NCI-H2171 treated with DMSO at 0.1 percent for 48 hours (cell line): ENCODE data around the gene HS2ST1.
A peak's percentile ranks its signal among the peaks of the same experiment; 100 is the strongest.

Experiments
- DNase-seq: peaks from one replicate; lab custom pipeline; 2025; lab: John Stamatoyannopoulos, UW

The HS2ST1 gene

GRCh38 chr1:87113313-87113712 lies 198.9 kb downstream of the HS2ST1 start:
- no peak for DNase-seq

DNA sequence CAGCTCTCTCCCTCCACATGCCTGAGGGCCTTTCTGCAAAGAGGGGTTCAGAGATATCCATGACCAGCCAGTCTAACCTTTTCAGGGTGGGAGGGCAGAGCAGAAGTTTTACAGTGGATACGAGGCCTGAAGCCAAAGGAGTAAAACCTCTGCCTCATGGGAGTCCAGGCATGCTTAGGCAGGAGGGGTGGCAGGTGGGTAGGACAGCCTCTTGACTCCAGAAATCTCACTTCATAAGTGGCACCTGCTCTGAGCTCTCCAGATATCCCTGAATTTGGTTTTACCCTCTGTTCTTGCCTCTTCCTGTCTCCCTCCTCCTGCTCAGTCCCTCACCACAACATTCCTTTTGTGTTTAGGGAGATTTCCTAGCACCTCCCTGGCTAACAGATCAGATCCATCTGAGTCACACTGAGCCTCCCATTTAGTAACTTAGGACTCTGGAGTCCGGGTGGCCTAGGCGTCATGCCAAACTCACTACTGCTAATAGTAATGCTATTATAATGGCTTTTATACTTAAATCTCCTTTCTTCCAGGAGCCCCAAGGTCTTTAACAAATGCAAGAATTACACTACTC lies 201.0 kb downstream of the HS2ST1 start:
- DNase-seq = peak; percentile 10

- no peak for DNase-seq
Observed at GRCh38 chr1:87115891-87116290, 201.5 kb downstream of the HS2ST1 start.

- DNase-seq = no peak
Observed at GRCh38 chr1:87117761-87118368, 203.4 kb downstream of the HS2ST1 start.

DNA sequence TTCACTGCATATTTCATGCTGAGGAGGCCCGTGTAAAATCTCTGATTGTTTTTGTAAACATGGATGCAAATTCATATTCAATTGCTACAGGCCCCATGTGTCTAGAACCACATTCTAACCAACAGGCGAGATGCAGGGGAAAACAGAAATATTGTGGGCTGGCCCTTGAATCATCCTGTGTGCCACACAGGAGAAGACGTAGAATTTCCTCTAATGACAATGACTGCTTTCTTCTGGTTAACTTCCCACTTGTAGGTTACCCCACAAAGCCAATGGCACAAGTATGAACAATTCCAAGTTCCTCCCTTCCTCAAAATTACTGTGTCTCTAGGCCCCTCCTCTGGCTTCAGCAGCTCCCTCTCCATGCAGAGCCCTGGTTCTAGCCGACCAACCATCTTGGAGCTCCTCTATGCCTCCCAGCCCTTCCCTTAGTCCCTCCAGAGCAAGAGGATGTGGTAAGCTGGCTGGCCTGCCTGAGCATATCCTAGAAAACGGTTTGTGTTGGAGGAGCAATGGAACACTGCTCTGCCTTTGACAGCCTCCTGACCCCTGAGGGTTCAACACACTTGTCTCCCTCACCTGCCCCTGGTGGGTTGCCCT lies 205.2 kb downstream of the HS2ST1 start:
- DNase-seq = no peak

DNA sequence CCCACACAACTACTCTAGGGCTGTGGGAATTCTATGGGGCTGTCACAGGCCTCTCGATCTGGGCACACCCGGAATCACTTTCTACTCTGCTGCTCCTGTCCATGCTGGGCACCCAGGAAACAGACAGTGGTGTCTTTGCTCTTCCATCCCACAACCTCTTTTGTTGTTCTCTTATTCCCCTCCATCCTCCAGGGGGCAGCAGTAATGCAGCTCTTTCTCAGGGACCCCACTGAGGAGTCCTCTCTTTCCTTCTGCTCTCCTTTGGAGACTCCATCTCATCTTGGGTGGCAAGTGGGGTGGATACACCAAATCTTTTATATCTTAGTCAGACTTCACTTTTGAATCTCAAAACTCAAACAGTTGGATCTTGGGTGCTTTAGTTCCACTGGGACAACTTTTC lies 206.3 kb downstream of the HS2ST1 start:
- no peak for DNase-seq

DNA sequence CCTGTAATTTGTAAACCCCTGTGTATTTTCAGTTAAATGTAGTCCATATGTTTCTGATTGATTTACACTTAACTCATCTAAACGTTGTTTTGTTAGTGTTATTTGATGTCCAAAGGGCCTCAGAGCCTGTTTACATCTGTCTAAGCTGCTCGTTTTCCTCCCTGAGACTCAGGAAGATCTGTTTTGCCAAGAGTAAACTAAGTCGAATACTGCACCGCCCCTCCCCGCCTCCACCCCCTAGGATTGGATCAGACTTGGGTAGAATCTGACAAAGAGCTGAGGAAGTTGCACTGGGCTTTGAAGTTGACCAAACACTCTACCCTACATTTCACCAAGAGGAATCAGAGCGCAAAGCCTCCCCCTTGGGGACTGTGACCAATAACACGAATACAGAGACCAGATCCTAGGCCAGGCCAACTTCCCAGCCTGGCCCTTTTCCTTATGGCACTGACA lies 207.3 kb downstream of the HS2ST1 start:
- DNase-seq = no peak

DNA sequence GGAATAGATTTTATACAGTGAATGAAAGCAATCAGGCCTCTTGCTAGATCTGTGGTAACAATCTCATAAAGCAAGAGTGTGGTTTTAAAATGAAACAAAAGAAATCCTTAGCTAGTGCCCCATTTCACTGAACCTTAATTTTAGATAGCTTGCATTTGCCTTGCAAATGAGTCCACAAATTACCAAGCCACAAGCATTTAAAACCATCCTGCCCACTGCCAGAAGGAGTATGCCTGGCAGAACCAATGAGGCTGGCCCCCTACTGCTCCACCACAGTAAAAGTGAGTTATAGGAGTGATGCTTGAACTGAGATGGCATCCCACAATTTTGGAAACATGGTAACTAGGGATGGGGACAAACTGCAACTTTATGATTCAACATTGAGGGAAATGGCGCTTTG lies 207.8 kb downstream of the HS2ST1 start:
- DNase-seq = no peak

DNA sequence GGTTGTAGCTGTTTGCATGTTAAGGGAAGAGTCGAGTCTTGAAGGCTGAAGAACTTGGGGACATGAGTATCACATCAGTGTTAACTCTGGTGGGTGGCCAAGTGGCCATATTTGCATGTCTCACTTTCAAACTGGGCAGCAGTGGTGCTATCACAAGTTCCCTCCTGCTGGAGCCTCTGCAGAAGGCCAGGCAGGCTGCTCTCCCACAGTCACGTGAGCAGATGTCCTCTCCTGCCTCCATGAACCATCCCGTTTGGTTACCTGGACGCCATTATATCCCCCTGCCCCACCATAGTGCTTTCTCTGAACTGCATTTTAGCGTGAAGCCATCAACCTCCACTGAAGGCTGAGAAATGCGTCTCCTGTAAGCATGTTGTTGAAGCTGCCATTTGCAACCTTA lies 209.2 kb downstream of the HS2ST1 start:
- DNase-seq = no peak

- no peak for DNase-seq
Observed at GRCh38 chr1:87126886-87127505, 212.6 kb downstream of the HS2ST1 start.

DNA sequence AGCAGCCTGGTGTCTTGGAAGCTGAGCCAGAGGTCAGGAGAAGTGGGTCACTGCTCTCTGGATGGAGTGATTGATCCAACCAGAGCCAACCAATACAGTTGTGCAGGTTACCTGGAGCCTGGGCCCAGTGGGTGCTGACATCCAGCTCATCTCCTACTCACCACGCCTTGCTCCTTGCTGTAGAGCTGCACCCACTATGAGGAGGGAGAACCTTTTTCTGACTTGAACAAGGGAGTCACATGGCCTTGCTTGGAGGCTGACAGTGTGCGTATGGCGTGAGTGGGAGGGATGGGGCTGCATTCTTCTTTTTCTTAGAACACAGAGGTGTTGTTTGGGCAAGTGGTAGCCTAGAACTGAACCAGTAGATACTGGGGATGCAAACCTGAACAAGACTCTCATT lies 213.1 kb downstream of the HS2ST1 start:
- DNase-seq = no peak

DNA sequence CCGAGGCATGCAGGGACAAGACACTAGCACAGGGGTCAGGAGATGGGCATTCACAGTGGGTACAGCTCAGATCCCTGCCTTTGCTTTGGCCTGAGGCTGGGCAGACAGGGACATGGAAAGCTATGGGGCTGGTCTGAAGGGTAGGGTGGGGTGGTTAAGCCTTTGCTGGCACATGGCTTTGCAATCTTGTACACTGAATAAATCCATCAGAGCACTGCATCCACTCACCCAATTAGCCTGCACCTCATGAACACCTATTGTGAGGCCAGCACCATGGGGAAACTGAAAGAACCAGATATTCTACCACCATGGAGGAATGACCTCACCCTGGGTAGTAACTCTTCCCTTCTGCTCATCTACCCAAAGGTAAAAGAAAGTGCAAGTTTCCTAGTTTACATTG lies 214.6 kb downstream of the HS2ST1 start:
- DNase-seq = no peak

- no peak for DNase-seq
Observed at GRCh38 chr1:87129606-87130005, 215.2 kb downstream of the HS2ST1 start.

DNA sequence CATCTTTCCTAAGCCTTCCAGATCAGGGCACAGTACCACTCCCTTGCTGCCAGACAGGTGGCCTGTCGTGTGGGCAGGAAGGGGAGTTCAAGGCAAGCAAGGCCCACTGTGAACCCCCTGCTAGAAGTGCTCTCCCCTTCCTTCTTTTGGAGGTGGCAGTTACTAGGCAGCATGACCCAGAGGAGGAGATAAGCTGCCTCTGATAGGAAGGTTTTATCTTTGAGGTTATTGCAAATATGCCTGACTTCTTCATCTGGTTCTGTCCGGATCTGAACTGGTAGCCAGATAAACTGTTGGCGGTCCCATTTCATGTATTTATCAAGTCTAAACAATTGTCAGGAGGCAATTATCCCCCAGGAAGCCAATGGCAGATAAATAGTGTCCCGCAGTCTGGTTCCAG lies 216.0 kb downstream of the HS2ST1 start:
- no peak for DNase-seq

DNA sequence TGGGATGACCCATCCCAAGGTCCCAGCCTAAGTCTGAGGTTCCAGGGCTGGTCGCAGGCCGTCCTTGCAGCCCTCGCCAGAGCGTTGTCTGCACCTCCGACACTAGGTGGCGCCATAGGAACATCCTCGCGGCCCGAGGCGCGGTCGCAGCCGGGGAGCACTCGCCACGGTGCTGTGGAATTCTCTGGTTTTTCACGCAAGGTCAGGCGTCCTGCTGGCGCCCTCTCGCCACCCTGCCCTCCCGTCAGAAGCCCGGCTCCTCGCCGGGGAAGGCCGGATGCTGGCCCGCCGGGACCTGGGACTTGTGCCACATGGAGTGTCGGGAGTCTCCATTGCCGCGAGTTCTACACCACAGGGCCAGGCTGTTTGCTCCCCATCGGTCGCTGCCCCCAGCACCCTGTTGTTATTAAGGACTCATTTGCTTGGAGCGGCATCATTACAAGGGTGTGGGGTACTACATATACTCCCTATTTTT lies 217.4 kb downstream of the HS2ST1 start:
- peak; percentile 43 for DNase-seq

- DNase-seq = no peak
Observed at GRCh38 chr1:87132284-87132870, 217.9 kb downstream of the HS2ST1 start.

GRCh38 chr1:87134061-87134460 lies 219.6 kb downstream of the HS2ST1 start:
- DNase-seq = no peak

DNA sequence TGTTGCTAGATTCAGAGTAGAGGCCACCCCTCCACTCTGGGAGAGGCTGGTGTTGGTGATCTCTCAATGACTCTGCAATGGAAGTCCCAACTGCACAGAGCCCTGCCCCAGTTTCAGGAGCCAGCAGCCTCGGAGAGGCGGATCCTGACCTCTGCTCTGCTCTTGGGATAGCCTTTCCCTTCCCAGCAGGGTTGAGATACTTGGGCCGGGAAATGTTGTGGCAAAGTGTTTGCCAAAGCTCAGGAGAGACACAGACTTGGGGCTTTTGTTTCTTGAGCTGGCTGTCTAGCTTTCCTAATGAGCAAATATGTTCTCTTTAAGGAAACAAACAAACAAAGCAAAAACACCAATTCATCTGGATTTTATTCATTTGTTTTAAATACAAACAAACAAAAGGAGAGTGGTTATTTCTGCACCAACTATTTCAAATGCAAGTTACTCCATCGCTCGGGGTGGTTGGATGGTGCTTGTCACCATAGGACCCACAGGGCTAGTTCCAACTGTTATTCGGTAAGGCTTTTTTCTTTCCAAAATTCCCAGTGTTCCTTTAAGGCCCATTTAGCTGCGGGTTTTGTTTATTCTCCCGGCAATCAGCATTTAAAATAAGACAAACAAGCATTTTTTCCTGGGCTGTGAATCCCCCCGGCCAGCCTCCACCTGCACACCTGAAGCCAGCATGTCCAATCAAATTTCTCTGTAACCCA lies 220.3 kb downstream of the HS2ST1 start:
- no peak for DNase-seq

- no peak for DNase-seq
Observed at GRCh38 chr1:87135329-87135712, 220.9 kb downstream of the HS2ST1 start.

DNA sequence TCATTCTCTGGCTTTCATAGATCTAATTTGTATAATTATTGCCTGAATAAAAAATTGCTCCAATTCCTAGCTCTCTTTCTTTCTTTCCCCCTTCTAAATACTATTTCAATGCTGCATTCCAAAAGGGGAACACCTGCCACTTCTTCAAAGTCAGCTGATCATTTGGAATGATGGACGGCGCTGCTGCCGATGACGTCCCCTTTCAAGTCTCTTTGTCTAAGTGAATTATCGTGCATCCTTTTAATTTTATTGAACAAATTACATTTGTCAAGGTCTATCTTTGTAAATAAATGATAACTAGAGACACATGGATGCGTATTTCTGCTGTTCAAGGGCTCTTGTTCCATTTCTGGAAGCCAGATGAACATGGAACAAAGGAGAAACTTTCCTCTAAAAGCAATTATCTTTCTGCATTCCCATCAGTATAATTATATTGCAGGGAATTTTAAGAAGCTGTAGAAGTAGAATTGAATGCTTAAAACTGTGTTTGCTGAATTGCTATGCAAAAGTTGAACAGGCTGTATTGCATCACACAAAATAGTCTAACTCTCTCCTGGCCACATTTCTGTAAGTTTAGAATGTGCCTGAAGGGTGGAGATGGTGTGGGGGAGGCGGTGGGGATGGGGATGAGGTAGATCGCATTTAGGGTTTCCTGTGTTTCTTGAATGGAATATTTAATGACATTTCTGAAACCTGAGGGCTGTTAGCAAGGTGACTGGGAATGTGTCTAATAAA lies 222.3 kb downstream of the HS2ST1 start:
- DNase-seq = no peak

- DNase-seq = no peak
Observed at GRCh38 chr1:87137342-87137739, 222.9 kb downstream of the HS2ST1 start.
